Measurements from ENCODE around the gene GGT6.

Gene GGT6

GRCh38 chr17:4600563-4600962 is 40.2 kb upstream of the GGT6 start (continued):
- TF ChIP-seq ZSCAN30 (tag by site-specific recombination; IDR thresholded peaks at IDR 0.05): no peak
- no peak for TF ChIP-seq ZNF830 (tag by site-specific recombination; IDR thresholded peaks at IDR 0.05; ENCODE audit: low read depth)
- TF ChIP-seq PBX3 (CRISPR knock-in tag; IDR thresholded peaks at IDR 0.05): no peak

DNA sequence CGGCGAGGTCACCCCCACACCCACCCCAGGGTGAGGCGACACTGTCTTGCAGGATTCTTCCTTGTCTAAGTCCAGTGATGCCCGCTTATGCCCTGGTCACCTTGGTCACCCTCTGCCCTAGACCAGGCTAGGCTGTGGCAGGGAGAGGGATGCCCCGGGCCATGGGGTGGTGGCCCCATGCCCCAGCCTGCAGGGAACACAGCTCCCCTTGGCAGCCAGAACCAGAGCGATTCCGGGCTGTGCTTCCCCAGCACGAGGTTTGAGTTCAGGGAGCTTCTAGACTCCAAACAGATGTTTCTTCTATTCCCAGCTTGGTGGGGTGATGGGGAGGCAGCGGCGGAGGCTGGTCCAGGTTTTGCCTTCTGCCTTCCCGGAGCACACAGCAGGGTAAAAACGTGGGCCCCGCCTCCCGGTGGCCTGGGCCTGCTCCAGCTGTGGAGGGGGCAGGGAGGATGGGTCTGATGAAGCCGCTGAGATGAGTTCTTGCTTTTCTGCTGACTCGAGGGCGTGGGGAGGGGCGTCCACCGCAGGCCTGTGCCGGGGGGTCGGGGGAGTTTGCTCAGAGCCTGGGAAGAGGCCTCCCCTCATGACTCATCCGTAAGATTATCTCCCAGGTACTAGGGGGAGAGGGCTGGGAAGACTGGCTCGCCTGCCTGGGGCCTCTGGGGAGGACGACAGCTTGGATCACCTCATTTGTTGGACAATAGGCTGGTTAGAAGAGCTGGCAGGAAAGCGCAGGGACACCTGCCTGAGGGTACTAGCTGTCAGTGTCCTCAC is 39.3 kb upstream of the GGT6 start:
- POLR2A ChIA-PET: interaction anchor here (0.5 to 2.9 kb wide), 2 partner anchors 15 to 123 kb away, joined by 3 to 12 read pairs; partner anchors contain the start of gene SMTNL2
- H3K9me3 ChIP-seq (ENCODE audit: control insufficient read depth, insufficient read depth, low read depth, low read length): no peaks in the 10 kb centered on the region
- H3K27ac ChIP-seq (ENCODE audit: extremely low read depth, low read depth, low read length): peak overlapping the region; percentile 57
- CTCF ChIA-PET: interaction anchor here (0.6 to 4.2 kb wide), 10 partner anchors 8 to 417 kb away, joined by 3 to 22 read pairs (median 3); no protein-coding TSS in a partner anchor
- H3K4me3 ChIP-seq (ENCODE audit: low read depth, low read length): no peak overlapping the region
- H3K4me1 ChIP-seq (ENCODE audit: control insufficient read depth, insufficient read depth, low read length): peaks cover 24% of the 10 kb centered on the region
- H3K36me3 ChIP-seq (ENCODE audit: control insufficient read depth in 2 of 2, insufficient read depth in 1 of 2, low read length in 2 of 2): no peaks in the 10 kb centered on the region
- TF ChIP-seq SALL2 (tag by site-specific recombination; IDR thresholded peaks at IDR 0.05; ENCODE audit: borderline replicate concordance): no peak
- TF ChIP-seq FEZF1 (tag by site-specific recombination; IDR thresholded peaks at IDR 0.05): no peak
- no peak for TF ChIP-seq ZNF664 (tag by site-specific recombination; IDR thresholded peaks at IDR 0.05)
- TF ChIP-seq, protein P1, sequence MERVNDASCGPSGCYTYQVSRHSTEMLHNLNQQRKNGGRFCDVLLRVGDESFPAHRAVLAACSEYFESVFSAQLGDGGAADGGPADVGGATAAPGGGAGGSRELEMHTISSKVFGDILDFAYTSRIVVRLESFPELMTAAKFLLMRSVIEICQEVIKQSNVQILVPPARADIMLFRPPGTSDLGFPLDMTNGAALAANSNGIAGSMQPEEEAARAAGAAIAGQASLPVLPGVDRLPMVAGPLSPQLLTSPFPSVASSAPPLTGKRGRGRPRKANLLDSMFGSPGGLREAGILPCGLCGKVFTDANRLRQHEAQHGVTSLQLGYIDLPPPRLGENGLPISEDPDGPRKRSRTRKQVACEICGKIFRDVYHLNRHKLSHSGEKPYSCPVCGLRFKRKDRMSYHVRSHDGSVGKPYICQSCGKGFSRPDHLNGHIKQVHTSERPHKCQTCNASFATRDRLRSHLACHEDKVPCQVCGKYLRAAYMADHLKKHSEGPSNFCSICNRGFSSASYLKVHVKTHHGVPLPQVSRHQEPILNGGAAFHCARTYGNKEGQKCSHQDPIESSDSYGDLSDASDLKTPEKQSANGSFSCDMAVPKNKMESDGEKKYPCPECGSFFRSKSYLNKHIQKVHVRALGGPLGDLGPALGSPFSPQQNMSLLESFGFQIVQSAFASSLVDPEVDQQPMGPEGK (tag by site-specific recombination; IDR thresholded peaks at IDR 0.05): peak; percentile 94
- TF ChIP-seq, protein P2, sequence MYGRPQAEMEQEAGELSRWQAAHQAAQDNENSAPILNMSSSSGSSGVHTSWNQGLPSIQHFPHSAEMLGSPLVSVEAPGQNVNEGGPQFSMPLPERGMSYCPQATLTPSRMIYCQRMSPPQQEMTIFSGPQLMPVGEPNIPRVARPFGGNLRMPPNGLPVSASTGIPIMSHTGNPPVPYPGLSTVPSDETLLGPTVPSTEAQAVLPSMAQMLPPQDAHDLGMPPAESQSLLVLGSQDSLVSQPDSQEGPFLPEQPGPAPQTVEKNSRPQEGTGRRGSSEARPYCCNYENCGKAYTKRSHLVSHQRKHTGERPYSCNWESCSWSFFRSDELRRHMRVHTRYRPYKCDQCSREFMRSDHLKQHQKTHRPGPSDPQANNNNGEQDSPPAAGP (tag by site-specific recombination; IDR thresholded peaks at IDR 0.05): peak; percentile 67; the same call in 1 of the 2 replicates
- TF ChIP-seq ZEB2 (tag by site-specific recombination; IDR thresholded peaks at IDR 0.05): peak; percentile 67; the same call in 1 of the 2 replicates
- peak; percentile 85 for TF ChIP-seq WT1 (tag by site-specific recombination; IDR thresholded peaks at IDR 0.05)
- TF ChIP-seq KLF1 (tag by site-specific recombination; IDR thresholded peaks at IDR 0.05): peak; percentile 71
- no peak for TF ChIP-seq ATF2 (tag by site-specific recombination; IDR thresholded peaks at IDR 0.05; ENCODE audit: low read depth)
- 0 out of 2 replicates have a peak, but pooled peaks have one; percentile 13 for TF ChIP-seq ZNF561 (tag by site-specific recombination; IDR thresholded peaks at IDR 0.05; ENCODE audit: borderline replicate concordance)
- no peak for TF ChIP-seq ZNF610 (tag by site-specific recombination; IDR thresholded peaks at IDR 0.05; ENCODE audit: borderline replicate concordance)
- TF ChIP-seq ZFHX2 (tag by site-specific recombination; conservative IDR thresholded peaks at IDR 0.05): 0 out of 2 replicates have a peak, but pooled peaks have one; percentile 26
- TF ChIP-seq ZBTB1 (tag by site-specific recombination; IDR thresholded peaks at IDR 0.05): no peak
- TF ChIP-seq ZNF792 (tag by site-specific recombination; IDR thresholded peaks at IDR 0.05): no peak
- no peak for TF ChIP-seq ZBTB7A (tag by site-specific recombination; IDR thresholded peaks at IDR 0.05; ENCODE audit: low read depth)
- TF ChIP-seq HOXA7 (CRISPR knock-in tag; IDR thresholded peaks at IDR 0.05; ENCODE audit: borderline replicate concordance): no peak
- TF ChIP-seq KLF8 (tag by site-specific recombination; IDR thresholded peaks at IDR 0.05): peak; percentile 62
- TF ChIP-seq ZFP69B (tag by site-specific recombination; IDR thresholded peaks at IDR 0.05): peak; percentile 85
- TF ChIP-seq ZNF24 (tag by site-specific recombination; IDR thresholded peaks at IDR 0.05): no peak
- peak; percentile 82 for TF ChIP-seq ZNF335 (tag by site-specific recombination; conservative IDR thresholded peaks at IDR 0.05)
- TF ChIP-seq, protein P3, sequence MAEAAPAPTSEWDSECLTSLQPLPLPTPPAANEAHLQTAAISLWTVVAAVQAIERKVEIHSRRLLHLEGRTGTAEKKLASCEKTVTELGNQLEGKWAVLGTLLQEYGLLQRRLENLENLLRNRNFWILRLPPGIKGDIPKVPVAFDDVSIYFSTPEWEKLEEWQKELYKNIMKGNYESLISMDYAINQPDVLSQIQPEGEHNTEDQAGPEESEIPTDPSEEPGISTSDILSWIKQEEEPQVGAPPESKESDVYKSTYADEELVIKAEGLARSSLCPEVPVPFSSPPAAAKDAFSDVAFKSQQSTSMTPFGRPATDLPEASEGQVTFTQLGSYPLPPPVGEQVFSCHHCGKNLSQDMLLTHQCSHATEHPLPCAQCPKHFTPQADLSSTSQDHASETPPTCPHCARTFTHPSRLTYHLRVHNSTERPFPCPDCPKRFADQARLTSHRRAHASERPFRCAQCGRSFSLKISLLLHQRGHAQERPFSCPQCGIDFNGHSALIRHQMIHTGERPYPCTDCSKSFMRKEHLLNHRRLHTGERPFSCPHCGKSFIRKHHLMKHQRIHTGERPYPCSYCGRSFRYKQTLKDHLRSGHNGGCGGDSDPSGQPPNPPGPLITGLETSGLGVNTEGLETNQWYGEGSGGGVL (tag by site-specific recombination; IDR thresholded peaks at IDR 0.05): peak; percentile 67
- no peak for TF ChIP-seq ZNF585B (tag by site-specific recombination; IDR thresholded peaks at IDR 0.05)
- TF ChIP-seq ZNF692 (tag by site-specific recombination; IDR thresholded peaks at IDR 0.05): peak; percentile 86
- no peak for TF ChIP-seq ZNF571 (tag by site-specific recombination; IDR thresholded peaks at IDR 0.05)

All from HEK293 (cell line).